Globus pallidus (tissue), 1 donor: Measurements from ENCODE around the gene XPNPEP3.
"Not testable (repeated sequence)": the region's sequence is repeated elsewhere in the genome, so short reads cannot be mapped to it uniquely, and the experiment has no call there.

Experiments used
- DNase-seq: peaks from one replicate; pipeline ENCODE4 v3.0.0-alpha.2; 2015; ENCODE audit warnings: low spot score

Gene XPNPEP3

DNA sequence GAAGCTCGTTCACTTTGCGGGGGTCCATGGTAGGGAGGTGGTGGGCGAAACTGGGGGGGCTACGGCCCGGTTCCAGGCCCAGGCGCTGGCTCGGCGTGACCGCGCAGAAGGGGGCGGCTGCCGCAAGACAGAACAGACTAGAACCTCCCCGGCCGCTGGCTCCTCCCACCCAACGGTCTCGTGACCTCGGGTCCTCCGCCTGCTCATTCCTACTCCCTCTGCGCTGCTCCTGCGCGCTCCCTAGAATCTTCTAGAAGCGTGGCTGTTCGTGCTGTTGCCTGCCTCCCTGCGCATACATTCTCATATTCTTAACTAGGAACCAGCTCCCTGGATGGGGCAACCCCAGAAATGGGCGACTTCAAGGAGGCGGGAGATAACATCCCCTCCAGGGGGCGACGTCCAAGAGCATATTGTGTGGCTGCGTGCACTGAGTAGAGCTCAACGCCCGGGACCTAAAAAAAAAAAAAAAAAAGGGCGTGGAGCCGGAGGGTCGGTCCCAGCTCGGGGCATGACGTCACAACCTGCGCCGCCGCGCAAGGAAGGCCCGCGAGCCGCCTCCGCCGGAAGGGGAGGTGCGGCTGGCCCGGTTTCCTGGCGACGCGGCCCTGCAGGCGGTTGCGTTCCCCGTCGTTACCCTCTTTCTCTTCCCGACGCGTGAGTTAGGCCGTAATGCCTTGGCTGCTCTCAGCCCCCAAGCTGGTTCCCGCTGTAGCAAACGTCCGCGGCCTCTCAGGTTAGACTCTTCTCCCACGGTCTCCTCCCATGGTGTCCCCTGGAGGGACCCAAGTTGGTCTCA is at the start of gene XPNPEP3, which contains the start of gene ST13:
XPNPEP3 (plus strand) TSS at position 636 of the 796 bp plus-strand sequence; CDS start at position 670, 34 bp downstream.
ST13 (minus strand) TSS at position 127 of the 796 bp plus-strand sequence; CDS start at position 28, 99 bp downstream.
- DNase-seq: peak; percentile 96

DNA sequence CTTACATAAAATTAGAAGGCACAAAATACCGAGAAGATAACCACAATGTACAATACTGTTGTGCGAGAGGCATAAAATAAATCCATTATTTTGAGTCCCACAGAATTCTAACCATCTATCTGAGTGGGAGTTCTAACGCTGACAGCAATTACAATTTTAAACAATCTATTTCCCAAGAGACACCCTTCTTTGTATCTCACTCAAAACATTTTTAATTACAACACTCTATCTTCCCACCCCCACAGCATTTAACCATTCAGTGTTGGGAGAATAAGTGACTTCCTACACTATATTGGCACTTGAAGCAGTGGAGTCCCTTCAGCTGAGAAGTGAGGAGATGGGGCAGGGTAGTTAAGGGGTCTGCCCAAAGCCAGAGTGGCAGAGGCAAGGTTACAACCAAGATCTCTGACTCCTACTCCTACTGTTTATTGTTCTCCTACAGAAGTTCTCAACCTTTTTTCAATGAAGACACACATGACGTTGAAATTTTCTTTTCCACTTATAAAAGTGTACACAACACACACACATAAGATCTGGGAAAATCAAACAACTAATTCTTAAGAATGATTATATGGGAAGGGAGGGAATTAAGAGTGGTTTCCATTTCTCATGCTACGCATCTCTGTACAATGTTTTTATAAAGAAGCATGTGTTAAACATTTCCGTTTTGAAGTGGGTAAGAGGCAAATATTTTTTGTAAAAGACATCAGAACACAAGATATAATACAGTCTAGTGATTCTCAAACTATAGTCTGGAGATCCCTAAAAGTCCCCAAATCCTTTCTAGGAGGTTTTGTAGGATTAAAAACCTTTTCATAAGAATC is 48.7 kb upstream of the XPNPEP3 start:
- no peak for DNase-seq

DNA sequence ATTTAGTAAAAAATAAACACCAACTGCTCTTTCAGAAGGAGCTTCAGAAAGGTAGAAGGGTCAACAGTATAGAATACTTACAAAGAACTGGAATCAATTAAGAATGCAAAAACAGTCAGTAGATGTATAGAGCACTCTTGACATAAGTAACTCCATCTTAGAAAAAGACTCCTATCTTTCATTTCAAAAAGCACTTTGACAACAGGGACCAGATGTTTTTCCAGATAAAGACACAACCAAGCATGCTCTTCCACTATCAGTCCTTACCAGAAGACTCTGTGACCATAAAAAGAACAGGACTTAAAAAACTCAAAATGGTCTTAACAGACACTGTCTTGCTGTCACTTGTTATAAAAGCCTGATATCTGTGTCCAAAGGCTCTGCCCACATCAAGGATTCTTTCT is 43.0 kb upstream of the XPNPEP3 start:
- DNase-seq: no peak

DNA sequence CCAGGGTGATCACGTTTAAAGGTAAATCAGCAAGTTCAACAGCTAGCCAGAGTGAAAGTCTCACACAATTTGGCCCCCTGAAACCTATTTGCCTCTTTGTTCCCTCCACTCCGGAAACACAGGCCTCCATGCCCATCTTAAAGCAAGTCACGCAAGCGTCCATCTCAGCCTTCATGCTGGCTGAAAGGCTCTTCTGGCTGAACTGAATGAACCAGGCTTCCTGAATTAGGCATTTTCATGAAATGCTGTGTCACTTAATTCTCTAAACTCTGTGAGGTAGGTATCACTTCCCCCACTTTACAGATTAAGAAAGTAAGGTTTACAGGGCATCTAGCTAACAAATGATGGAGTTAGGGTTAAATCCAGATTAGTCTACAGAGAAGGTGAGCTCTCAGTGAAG is 39.2 kb upstream of the XPNPEP3 start:
- DNase-seq: no peak

DNA sequence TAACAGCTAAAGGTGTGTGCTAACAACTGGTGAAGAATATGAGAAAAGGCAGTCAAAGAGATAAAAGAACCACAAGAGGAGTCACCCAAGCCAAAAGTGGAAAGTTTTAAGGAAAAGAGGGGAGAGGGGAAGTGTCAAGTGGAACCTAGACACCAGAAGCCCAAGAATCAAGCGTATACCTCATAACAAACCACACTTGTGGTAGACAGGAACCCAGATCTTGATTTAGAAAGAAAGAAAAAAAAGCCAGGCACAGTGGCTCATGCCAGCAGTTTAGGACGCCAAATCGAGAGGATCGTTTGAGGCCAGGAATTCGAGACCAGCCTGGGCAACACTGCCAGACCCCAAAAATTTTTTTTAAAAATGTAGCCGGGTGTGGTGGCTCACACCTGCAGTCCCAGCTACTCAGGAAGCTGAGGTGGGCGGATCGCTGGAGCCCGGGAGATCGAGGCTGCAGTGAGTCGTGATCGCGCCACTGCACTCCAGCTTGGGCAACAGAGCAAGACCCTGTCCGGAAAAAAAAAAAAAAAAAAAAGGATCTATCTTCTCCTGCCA is 38.7 kb upstream of the XPNPEP3 start:
- DNase-seq: no peak

DNA sequence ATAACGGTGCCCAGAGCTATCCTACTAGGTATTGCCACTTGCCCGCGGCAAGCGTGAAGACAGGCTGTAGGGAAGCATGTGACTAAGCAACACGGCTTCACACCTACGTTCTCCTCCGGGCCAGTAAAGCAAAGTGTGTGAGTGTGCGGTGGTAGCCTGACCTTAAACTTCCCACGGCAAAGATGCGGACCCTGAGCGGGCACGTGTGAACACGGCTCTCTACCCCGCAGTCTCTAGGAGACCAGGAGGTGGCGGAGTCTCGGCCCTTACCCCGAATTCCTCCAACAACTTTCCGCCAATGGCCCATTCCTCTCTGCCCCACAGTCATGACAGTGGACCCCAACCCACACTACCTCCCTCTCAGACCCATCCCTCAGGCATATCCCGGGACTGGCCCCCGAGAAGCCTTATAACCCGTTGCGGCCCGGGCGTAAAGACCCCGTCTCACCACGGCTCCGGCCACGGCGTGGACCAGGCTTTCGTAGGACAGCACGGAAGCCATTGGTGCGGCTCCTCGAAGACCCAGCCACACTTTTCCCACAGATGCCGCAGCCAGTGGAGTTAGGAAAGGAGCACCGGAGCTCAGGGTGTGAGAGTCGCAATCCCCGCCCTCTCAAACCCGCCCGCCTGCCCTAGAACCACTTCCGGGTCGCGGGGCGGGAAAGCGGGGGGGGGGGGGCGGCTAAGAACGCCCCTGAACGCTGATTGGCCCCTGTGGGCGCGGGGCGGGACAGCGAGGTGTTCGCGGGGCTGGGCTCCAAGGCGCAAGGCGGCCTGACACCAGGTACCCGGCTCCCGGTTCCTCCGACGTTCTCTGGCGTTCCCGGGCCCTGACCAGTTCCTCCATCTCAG is 38.0 kb upstream of the XPNPEP3 start, which contains the start of gene SLC25A17:
SLC25A17 (minus strand) TSS at position 600 of the 852 bp plus-strand sequence; CDS start at position 502, 98 bp downstream.
- peak; percentile 84 for DNase-seq

DNA sequence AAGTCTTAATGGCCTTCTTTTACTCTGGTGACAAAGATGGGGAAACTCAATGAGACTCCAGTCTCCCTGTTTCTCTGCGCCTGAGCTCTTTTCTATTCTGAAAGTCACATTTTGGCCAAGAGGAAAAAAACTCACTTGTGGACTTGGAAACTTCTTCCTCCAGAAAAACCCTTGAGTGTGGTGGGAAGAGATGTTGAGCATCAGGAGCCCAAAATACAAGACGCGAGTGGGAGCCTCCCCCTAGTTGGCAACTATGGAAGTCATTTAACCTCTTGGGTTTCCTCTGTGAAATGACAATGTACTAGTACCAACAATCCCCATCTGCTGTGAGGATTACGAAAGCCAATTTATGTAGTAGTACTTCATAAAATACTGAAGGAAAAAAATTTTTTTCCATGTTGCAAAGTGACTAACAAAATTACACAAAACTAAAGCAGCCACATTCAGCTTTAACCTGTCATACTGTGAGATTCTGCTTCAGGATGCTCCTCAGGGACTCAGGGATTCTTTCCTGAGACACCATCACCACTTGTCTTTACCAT is 37.3 kb upstream of the XPNPEP3 start:
- no peak for DNase-seq

DNA sequence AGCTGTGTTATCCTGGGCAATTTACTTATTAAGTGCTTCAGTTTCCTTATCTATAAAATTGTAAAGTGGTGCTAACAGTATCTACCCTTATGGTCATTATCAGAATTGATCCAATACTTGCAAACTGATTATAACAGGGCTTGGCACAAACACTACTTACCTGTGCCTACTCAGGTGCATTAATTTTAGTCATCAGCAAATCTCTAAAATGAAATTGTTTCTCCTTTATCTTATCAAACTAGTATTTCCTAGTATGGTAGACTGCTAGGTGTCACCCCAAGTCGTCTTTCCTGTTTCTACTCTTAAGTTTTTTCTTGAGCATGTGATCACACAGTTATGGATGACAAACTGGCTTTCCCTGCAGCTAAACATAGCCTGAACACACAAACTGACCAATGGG is 33.5 kb upstream of the XPNPEP3 start:
- DNase-seq: no peak

DNA sequence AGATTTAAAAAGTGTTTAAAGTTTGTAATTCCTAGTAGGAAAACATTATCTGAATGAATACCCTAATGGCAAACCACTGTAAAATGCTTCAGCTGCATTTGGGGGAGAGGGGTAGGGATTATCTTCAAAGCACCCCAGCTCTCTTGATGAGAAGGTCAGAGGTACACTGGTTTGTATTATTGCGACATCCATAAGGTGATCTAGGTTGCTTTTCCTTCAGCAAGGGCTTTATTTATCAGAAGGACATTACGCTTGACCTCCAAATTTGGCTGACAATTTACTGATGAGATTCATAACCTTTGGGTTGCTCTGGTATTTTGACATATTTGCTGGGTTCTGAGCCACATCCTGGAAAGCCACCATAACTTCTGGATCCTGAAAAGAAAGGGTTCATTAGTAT is 30.7 kb upstream of the XPNPEP3 start:
- not testable (repeated sequence) for DNase-seq

DNA sequence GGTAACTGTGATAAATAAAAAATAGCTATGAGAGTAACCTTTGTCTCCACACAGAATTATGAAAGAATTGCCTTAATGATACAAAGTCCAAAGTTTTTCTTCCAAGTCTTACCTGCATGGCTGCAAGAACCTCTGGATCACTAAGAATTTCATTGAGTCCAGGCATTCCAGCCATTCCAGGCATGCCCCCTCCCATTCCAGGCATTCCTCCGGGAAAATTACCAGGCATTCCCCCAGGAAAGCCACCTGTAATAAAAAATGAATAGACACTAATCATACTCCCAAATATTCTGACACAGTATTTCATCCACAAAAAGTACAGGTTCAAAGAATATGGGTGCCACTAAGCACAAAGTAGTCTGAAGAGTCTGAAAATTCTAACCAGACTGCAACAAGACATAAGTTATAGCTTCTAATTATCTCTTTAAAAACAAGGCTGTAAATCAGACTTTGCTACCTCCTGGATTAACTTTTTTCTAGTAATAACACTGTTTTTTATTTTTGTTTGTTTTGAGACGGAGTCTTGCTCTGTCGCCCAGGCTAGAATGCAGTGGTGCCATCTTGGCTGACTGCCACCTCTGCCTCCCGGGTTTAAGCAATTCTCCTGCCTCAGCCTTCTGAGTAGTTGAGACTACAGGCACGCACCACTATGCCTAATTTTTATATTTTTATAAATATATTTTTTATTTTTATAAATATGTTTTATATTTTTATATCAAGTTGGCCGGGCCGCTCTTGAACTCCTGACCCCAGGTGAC is 29.8 kb upstream of the XPNPEP3 start:
- DNase-seq: no peak

DNA sequence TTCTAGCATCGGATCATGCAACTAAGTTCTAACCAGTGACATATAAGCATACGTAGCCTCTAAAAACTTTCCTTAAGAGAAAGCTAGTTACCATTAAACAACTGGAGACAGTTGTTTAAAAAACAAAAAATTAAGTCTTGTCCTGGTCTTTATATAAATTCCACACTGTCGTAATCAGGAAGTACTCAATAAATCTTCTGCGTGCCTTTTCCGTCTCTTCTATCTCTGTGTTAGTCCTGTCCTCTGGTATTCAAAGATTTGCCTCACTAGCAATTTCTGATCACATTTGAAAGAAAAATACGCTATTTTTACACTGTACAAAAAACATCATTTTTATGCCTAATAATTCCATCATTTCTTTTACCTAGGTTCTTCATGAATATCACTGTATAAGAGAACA is 27.8 kb upstream of the XPNPEP3 start:
- no peak for DNase-seq

DNA sequence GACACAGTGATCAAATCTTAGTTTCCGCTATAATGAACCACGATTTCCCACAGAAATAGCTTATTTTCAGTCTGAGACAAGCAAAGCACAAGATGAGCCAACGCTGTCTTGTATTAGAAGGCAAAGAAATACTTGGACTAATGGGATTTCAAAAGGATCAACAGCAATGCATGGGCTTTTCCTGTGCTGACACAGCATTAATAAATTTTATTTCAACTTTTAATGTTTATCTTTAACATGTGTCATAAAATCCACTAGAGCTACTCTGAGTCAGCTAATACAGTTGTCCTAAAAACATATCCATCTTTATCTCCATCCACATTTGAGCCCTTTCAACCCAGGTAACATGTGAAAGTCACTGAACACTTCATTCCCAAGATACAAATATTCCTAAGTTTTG is 22.3 kb upstream of the XPNPEP3 start:
- no peak for DNase-seq

DNA sequence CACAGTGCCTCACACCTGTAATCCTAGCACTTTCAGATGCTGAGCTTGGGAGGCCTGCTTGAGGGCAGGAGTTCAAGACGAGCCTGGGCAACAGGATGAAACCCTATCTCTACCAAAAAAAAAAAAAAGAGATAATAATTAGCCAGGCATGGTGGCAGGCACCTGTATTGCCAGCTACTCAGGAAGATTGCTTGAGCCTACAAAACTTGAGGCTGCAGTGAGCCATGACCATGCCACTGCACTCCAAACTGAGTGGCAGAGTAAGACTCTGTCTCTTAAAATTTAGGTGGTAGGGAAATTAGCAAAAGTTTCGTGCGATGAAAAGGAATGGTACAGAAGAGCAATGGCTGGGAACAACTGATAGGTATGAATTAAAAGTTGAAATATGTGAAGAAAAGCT is 18.5 kb upstream of the XPNPEP3 start:
- no peak for DNase-seq

DNA sequence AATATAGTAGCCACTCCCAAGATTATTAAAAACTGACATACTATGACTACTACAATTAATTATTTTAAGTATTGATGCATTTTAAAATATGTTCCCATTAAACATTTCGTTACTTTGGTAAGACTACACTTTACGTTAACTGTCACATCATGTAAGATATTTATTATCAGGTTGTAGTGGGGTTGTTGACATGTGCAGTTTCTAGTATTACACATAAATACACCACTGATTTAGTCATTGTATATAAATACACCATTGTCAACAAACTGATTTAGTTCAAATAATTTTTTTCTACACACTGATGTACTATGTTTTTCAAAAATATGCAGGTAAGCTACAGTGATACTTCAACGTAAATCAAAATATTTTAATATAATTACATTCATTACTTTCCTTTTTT is 12.0 kb upstream of the XPNPEP3 start:
- no peak for DNase-seq

DNA sequence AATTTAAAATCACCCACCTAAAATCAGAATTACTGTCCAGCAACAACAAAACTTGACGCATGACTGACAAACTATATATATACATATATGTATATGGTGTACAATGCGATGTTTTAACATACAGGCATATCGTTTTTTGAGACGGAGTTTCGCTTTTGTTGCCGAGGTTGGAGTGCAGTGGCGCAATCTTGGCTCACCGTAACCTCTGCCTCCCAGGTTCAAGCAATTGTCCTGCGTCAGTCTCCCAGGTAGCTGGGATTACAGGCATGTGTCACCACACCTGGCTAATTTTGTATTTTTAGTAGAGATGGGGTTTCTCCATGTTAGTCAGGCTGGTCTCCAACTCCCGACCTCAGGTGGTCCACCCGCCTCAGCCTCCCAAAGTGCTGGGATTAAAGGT is 11.1 kb upstream of the XPNPEP3 start:
- not testable (repeated sequence) for DNase-seq

DNA sequence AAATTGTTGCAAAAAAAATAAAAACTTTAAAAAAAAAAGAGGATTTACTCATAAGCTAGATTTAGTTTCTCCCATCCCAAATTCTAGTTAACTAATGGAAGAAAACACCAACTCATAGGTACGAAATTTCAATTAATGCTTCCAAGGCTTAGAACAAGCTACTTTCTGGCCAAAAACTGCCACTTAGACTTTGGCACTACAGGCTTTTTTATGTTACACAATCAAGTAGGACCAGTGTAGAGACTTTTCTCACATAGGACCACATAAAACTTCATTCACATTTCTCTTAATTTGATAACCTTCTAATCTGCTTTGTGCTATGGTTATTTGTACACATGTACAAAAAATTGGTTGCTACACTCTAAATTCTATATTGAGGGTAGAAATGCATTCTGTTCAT is 3.6 kb upstream of the XPNPEP3 start:
- no peak for DNase-seq

DNA sequence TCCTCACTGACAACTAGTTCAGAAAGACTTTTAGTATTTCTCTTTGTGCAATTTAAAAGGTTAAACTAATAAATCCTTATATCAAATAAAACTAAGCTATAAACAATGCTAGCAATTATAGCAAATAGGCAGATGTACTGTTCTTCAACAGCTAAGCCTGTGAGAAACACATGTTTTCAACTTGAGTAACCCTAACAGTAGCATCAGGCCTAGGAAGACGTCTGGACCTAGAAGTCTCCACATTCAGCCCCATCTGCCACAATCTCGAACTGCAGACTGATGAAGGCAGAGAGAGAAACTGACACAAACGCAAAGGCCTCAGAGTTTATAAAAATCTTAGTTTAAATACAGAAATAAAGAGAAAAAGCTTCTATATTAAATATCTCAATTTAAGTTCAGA is 3.0 kb upstream of the XPNPEP3 start:
- DNase-seq: peak; percentile 7

DNA sequence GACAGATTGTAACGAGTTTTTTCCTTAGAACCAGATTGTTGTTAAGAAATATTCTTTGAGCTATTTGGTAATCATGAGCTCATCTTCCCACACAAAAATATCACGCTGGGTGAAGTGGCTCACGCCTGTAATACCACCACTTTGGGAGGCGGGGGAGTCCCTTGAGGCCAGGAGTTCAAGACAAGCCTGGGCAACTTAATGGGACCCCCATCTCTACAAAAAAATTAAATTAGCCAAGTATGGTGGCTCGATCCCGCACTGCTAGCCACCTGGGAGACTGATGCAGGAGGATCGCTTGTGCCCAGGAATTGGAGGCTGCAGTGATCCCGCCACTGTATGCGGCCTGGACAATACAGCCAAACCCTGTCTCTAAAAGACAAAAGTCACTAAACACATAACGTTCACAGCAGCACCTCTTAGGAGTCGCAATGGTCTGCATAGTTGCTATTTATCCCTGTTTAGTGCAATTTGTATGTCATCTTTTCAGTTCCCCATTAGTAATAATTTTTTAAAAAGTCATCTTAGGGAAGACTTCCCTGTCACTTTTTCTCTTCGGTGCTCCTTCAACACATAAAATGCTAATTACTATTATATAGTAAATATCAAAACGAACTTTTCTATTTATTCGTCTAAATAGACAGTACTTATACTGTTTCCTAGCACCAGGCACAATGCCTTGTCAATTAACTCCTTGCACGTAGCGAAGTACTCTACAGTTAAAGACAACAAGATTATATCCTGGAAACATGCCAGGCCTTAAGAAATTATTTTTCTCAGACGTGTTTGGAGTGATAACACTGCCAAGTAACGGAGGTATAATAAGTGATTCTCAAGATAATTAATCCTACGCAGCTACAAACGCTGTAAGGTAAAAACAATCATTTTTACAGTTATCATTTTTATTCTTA is 1.6 kb upstream of the XPNPEP3 start:
- peak; percentile 18 for DNase-seq

DNA sequence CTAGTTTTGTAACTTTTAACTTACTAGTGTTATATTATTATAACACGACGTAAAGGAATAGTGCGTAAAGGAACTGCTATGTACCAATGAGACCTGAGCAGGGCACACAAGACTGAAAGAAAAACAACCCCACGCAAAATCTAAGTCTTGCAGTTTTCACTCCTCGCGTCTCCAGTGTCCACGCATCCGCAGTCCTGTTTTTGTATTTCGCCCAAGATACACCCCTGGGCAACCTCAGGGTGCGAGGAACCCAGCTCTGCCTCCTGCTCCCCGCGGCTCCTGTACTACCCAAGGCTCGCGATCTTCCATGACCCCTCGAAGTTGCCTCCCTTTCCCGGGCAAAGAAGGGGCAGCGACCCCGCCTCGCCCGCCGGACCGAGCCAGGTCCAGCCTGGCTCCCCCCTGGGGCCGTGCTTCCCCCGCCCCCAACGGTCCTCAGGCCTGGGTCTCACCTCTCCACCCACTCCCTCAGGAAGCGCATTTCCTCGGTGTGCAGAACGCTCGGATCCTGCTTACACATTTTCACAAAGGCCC is 902 bp upstream of the XPNPEP3 start:
- DNase-seq: peak; percentile 40
